Measurements from ENCODE around the gene RNASEL.

GRCh38 chr1:182620924-182621585 is 32.0 kb upstream of the RNASEL start:
- TF ChIP-seq, protein P1, sequence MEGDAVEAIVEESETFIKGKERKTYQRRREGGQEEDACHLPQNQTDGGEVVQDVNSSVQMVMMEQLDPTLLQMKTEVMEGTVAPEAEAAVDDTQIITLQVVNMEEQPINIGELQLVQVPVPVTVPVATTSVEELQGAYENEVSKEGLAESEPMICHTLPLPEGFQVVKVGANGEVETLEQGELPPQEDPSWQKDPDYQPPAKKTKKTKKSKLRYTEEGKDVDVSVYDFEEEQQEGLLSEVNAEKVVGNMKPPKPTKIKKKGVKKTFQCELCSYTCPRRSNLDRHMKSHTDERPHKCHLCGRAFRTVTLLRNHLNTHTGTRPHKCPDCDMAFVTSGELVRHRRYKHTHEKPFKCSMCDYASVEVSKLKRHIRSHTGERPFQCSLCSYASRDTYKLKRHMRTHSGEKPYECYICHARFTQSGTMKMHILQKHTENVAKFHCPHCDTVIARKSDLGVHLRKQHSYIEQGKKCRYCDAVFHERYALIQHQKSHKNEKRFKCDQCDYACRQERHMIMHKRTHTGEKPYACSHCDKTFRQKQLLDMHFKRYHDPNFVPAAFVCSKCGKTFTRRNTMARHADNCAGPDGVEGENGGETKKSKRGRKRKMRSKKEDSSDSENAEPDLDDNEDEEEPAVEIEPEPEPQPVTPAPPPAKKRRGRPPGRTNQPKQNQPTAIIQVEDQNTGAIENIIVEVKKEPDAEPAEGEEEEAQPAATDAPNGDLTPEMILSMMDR (IDR thresholded peaks at IDR 0.05): no peak
- TF ChIP-seq ZFX (IDR thresholded peaks at IDR 0.05; ENCODE audit: borderline replicate concordance): no peak

Data from 22Rv1 (cell line).